IMR-90 (cell line): Measurements from ENCODE around the gene ECSCR. TPM values are rescaled to one million over a fixed set of nuclear protein-coding genes. Genes with fewer than 3 reads are reported as not detected.
A peak's percentile ranks its signal among the peaks of the same experiment; 100 is the strongest.

Source experiments
- ATAC-seq: fragments of 200-7000 bp; cut with Tn5 transposase; 2 replicates; pipeline ENCODE4 v1.9.1; 2020; ENCODE audit warnings: low read depth, mild to moderate bottlenecking, moderate library complexity
- BruUV-seq: library from RNA; stranded (reverse); fragments of 400-500 nt; replicated peaks from 2 replicates; lab custom pipeline; 2021; lab: Mats Ljungman, UMichigan
- CTCF ChIA-PET: fragments of 300-600 bp; formaldehyde crosslinking; extraction: SDS; loops from one replicate; lab custom pipeline; 2021; ENCODE audit warnings: antibody characterized with exemption; lab: Yijun Ruan, JAX
- POLR2A ChIA-PET: fragments of 300-600 bp; sonication (Branson Sonifier 250); formaldehyde crosslinking; loops from one replicate; lab custom pipeline; 2022; ENCODE audit warnings: antibody characterized with exemption; ENCODE audit not compliant: unreplicated experiment; lab: Charles Lee
- DNase-seq: peaks from one replicate; pipeline ENCODE4 v3.0.0; 2013
- H2AFZ ChIP-seq: replicated peaks from 2 replicates; pipeline ENCODE3; 2013; ENCODE audit warnings: low read length, mild to moderate bottlenecking; ENCODE audit not compliant: poor library complexity
- H2AK5ac ChIP-seq: 2 replicates; pipeline ENCODE4 v1.6.1; 2013; ENCODE audit warnings: low read depth, low read length, inconsistent platforms
- H2AK9ac ChIP-seq: replicated peaks from 2 replicates; pipeline ENCODE3; 2013; ENCODE audit warnings: mild to moderate bottlenecking, low read depth, low read length, moderate library complexity; ENCODE audit not compliant: poor library complexity
- H2BK120ac ChIP-seq: 2 replicates; pipeline ENCODE4 v1.6.1; 2013; ENCODE audit warnings: low read depth, low read length, inconsistent platforms
- H2BK15ac ChIP-seq: 3 replicates; pipeline ENCODE4 v1.6.1; 2013; ENCODE audit warnings: low read depth, low read length, inconsistent platforms
- H2BK20ac ChIP-seq: 2 replicates; pipeline ENCODE4 v1.6.1; 2013; ENCODE audit warnings: low read depth, mild to moderate bottlenecking, inconsistent platforms, low read length, moderate library complexity
- H2BK5ac ChIP-seq: 2 replicates; pipeline ENCODE4 v1.6.1; 2013; ENCODE audit warnings: mild to moderate bottlenecking, low read depth, low read length, inconsistent platforms; ENCODE audit not compliant: poor library complexity, severe bottlenecking
- H3K14ac ChIP-seq: replicated peaks from 2 replicates; pipeline ENCODE4 v1.6.1; 2013; ENCODE audit warnings: low read depth, low read length, inconsistent platforms
- H3K18ac ChIP-seq: 2 replicates; pipeline ENCODE4 v1.6.1; 2013; ENCODE audit warnings: low read depth, low read length, control low read depth
- H3K23ac ChIP-seq: 2 replicates; pipeline ENCODE4 v1.6.1; 2013; ENCODE audit warnings: low read depth, low read length, inconsistent platforms
- H3K27ac ChIP-seq: 2 replicates; pipeline ENCODE4 v1.5.1; 2013; ENCODE audit warnings: mild to moderate bottlenecking, control low read depth, low read length; ENCODE audit not compliant: insufficient read depth
- H3K27me3 ChIP-seq: 2 replicates; pipeline ENCODE4 v1.6.1; 2013; ENCODE audit warnings: low read length; ENCODE audit not compliant: control insufficient read depth, insufficient read depth
- H3K36me3 ChIP-seq: 2 replicates; pipeline ENCODE4 v1.6.1; 2013; ENCODE audit warnings: low read length, mixed read lengths; ENCODE audit not compliant: control insufficient read depth, insufficient read depth
- H3K4ac ChIP-seq: 2 replicates; pipeline ENCODE4 v1.6.1; 2013; ENCODE audit warnings: low read depth, low read length, inconsistent platforms
- H3K4me1 ChIP-seq: 2 replicates; pipeline ENCODE4 v1.6.1; 2013; ENCODE audit warnings: low read length, mixed read lengths; ENCODE audit not compliant: control insufficient read depth, insufficient read depth
- H3K4me2 ChIP-seq: 2 replicates; pipeline ENCODE4 v1.6.1; 2013; ENCODE audit warnings: low read depth, mild to moderate bottlenecking, control low read depth, low read length, moderate library complexity
- H3K4me3 ChIP-seq: 2 replicates; pipeline ENCODE4 v1.5.1; 2013; ENCODE audit warnings: low read depth, mild to moderate bottlenecking, control low read depth, low read length, moderate library complexity; ENCODE audit not compliant: insufficient read depth
- H3K56ac ChIP-seq: 2 replicates; pipeline ENCODE4 v1.6.1; 2013; ENCODE audit warnings: low read length, inconsistent platforms; ENCODE audit not compliant: insufficient read depth; ENCODE audit errors: extremely low read depth
- H3K79me1 ChIP-seq, 2 experiments: 2 replicates each; pipeline ENCODE4 v1.6.1; 2013; ENCODE audit warnings: low read length in 2 of 2, inconsistent platforms in 1 of 2, low read depth in 1 of 2
- H3K9ac ChIP-seq: 2 replicates; pipeline ENCODE4 v1.6.1; 2013; ENCODE audit warnings: low read depth, low read length, control low read depth
- H3K9me1 ChIP-seq: 2 replicates; pipeline ENCODE4 v1.6.1; 2013; ENCODE audit warnings: low read length, inconsistent platforms; ENCODE audit not compliant: insufficient read depth
- H3K9me3 ChIP-seq: 2 replicates; pipeline ENCODE4 v1.6.1; 2013; ENCODE audit warnings: low read length; ENCODE audit not compliant: control insufficient read depth, insufficient read depth
- H4K20me1 ChIP-seq: 2 replicates; pipeline ENCODE4 v1.6.1; 2013; ENCODE audit warnings: low read length, inconsistent platforms; ENCODE audit not compliant: insufficient read depth
- H4K5ac ChIP-seq: 2 replicates; pipeline ENCODE4 v1.6.1; 2013; ENCODE audit warnings: mild to moderate bottlenecking, low read depth, low read length, control low read depth
- H4K8ac ChIP-seq, 2 experiments: 2 replicates each; pipeline ENCODE4 v1.6.1; 2013; ENCODE audit warnings: low read depth in 2 of 2, low read length in 2 of 2, control low read depth in 1 of 2, inconsistent platforms in 1 of 2
- H4K91ac ChIP-seq: 2 replicates; pipeline ENCODE4 v1.6.1; 2013; ENCODE audit warnings: low read depth, low read length, inconsistent platforms; ENCODE audit not compliant: insufficient read depth
- CTCF ChIP-seq: conservative IDR thresholded peaks from 2 replicates; pipeline ENCODE4 v1.5.1; 2012; ENCODE audit warnings: mild to moderate bottlenecking, low read depth, low read length, improper control_type of control experiment
- WGBS, 2 experiments: methylation state at CpG; one replicate each; pipeline versions ENCODE4 v1.1.5 to v1.1.7; 2013; ENCODE audit warnings: missing lambda C conversion rate in 2 of 2; ENCODE audit not compliant: insufficient read length in 1 of 2; ENCODE audit errors: extremely low coverage in 2 of 2; 5-methylcytosine and 5-hydroxymethylcytosine counted together
- dilution Hi-C: fragments of 300-500 bp; cut with HindIII; formaldehyde crosslinking; loops from one replicate; pipeline ENCODE4 v1.14.3; 2018; ENCODE audit warnings: low sequenced_read_pairs; ENCODE audit not compliant: unreplicated experiment
- in situ Hi-C: fragments of 300-500 bp; cut with MboI; formaldehyde crosslinking; loops from 3 replicates; pipeline ENCODE4 v1.14.3; 2019; ENCODE audit warnings: low sequenced_read_pairs, inconsistent platforms, mixed read lengths
- intact Hi-C: fragments of 100-400 bp; cut with micrococcal nuclease; formaldehyde crosslinking; loops from 2 replicates; pipeline ENCODE4 v1.10.0; 2022
- polyA plus RNA-seq, 3 experiments: library from polyadenylated mRNA; depleted of rRNA; stranded (reverse); fragments of >200 nt; gene quantifications; 2 replicates each; pipeline ENCODE4 v1.2.3, GENCODE V29; 2012; ENCODE audit warnings: low replicate concordance in 1 of 3
- total RNA-seq: library from RNA; depleted of rRNA; stranded (reverse); fragments of >200 nt; gene quantifications from 2 replicates; pipeline ENCODE4 v1.2.3, GENCODE V29; 2012

ECSCR gene
- total and polyA plus RNA-seq, 2 of the 4 experiments (the other 2 are of a cell fraction) = 3.6 to 3.9 TPM

- Histone ChIP-seq H4K8ac (peak overlapping the region; percentile 42 to 71), H3K27ac (no peak overlapping the region; the same call in 1 of the 2 replicates), H2BK120ac (peak overlapping the region; percentile 84), H2BK5ac (peak overlapping the region; percentile 52), H2AK5ac (peak overlapping the region; percentile 82), H2AFZ (peak overlapping the region; percentile 76), H3K4me3 (no peak overlapping the region), H3K36me3 (no peaks in the 10 kb centered on the region), H2AK9ac (peak overlapping the region; percentile 81), H3K9ac (no peak overlapping the region), H3K14ac (peak overlapping the region; percentile 81), H3K27me3 (no peaks in the 10 kb centered on the region), H3K4me1 (peaks cover 23% of the 10 kb centered on the region), H3K79me1 (no peaks in the 10 kb centered on the region; a peak in 1 of 4 replicates), H3K56ac (no peak overlapping the region), H2BK15ac (peak overlapping the region; percentile 74; the same call in 2 of the 3 replicates), H3K18ac (peak overlapping the region; percentile 18; the same call in 1 of the 2 replicates), H2BK20ac (peak overlapping the region; percentile 69), H3K23ac (peak overlapping the region; percentile 33), H3K4ac (peak overlapping the region; percentile 85), H3K4me2 (no peak overlapping the region), H3K9me1 (peaks cover 25% of the 10 kb centered on the region), H4K91ac (peak overlapping the region; percentile 65), H4K20me1 (no peaks in the 10 kb centered on the region), H3K9me3 (no peaks in the 10 kb centered on the region), H4K5ac (peak overlapping the region; percentile 18; the same call in 1 of the 2 replicates)
- intact Hi-C loops (no loop called here), dilution Hi-C loops (no loop called here), in situ Hi-C loops (no loop called here)
- POLR2A ChIA-PET = no interaction called here
- no peak for TF ChIP-seq CTCF
- WGBS, 2 experiments = 80% methylated on average over 5 of the region's 7 CpGs; no CpG with 5 or more reads in 1 of the 2 experiments
- CTCF ChIA-PET = no interaction called here
- DNase-seq (no peak), ATAC-seq (0 out of 2 replicates have a peak, but pooled peaks have one; percentile 7)
- BruUV-seq = no TSS peak
Observed at GRCh38 chr5:139461176-139461575, 1.4 kb downstream of the ECSCR start.
